AG10803 (cell line): ENCODE results near the gene ELSPBP1.
"Not testable (repeated sequence)": the region's sequence is repeated elsewhere in the genome, so short reads cannot be mapped to it uniquely, and the experiment has no call there.

ENCODE experiments used
- DNase-seq: peaks from one replicate; pipeline ENCODE4 v3.0.0; 2010; ENCODE audit warnings: low read depth
- H3K4me3 ChIP-seq: 2 replicates; pipeline ENCODE4 v1.5.1; 2011; ENCODE audit warnings: mild to moderate bottlenecking, low read length, control low read depth
- TF ChIP-seq, protein P1 (sequence below): conservative IDR thresholded peaks from 2 replicates; pipeline ENCODE4 v1.5.1; 2011; ENCODE audit warnings: mild to moderate bottlenecking, low read length, control low read depth, inconsistent platforms

Gene ELSPBP1

DNA sequence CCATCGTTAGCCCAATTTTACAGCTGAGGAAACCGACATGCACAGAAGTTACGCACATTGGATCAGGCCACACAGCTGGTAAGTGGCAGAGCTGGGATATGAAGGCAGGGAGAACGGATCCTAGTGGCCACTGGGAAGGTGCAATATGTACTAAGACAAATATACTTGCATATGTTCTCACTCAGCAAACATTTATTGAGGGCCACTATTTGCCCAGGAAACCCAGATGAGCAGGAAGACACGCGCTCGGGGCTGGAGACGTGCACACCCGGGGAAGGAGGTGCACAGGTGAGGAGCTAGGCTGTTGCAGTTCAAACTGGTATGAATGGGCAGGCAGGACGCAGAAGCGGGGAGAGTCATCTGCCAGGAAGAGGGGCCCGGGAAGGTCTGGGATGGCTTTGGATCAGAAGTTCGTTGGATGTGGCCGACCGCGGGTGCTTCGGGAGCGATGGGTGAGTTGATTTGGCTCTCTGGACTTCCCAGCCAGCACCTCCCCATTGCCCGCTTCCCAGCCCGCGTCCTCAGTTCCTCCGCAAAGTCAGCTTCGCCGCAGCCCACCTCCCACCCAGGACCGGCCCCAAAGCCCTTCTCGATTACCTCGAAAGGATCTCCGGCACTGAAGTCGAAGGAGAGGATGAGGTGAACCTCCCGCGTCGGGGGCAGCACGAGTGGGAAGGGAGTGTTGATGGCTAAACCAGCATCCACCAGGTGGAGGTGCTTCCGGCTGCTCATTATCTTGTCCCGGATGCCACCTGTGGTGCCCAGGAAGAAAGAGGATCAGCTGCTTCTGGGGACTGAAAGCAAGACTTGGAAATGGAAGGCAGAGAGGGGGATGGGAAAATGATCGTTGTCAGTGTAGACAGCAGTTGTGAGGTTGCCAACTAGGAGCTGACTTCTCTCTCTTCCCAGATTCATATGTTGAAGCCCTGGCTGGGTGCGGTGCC, 67.2 kb downstream of the ELSPBP1 start:
- no peak for DNase-seq
- H3K4me3 ChIP-seq: no peak overlapping the region
- TF ChIP-seq, protein P1, sequence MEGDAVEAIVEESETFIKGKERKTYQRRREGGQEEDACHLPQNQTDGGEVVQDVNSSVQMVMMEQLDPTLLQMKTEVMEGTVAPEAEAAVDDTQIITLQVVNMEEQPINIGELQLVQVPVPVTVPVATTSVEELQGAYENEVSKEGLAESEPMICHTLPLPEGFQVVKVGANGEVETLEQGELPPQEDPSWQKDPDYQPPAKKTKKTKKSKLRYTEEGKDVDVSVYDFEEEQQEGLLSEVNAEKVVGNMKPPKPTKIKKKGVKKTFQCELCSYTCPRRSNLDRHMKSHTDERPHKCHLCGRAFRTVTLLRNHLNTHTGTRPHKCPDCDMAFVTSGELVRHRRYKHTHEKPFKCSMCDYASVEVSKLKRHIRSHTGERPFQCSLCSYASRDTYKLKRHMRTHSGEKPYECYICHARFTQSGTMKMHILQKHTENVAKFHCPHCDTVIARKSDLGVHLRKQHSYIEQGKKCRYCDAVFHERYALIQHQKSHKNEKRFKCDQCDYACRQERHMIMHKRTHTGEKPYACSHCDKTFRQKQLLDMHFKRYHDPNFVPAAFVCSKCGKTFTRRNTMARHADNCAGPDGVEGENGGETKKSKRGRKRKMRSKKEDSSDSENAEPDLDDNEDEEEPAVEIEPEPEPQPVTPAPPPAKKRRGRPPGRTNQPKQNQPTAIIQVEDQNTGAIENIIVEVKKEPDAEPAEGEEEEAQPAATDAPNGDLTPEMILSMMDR: no peak

DNA sequence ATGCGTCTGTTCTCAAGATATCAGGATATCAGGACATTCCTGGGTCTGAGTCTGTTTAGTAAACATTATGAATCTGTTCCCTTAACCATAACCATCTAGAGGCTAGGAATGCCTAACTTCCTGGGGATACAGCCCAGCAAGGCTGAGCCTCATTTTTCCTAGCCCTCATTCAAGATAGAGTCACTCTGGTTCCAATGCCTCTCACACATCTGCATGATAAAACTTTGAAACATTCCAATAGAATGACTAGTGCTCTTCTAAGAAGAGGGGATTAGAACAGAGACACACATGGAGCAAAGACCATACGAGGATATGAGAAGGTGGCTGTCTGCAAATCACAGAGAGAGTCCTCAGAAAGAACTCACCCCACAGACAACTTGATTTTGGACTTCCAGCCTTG, 70.1 kb downstream of the ELSPBP1 start:
- DNase-seq: no peak
- TF ChIP-seq, protein P1: no peak
- H3K4me3 ChIP-seq: no peak overlapping the region

GRCh38 chr19:48069435-48069834, 75.0 kb downstream of the ELSPBP1 start:
- no peak for DNase-seq
- TF ChIP-seq, protein P1: no peak
- no peak overlapping the region for H3K4me3 ChIP-seq

- not testable (repeated sequence) for H3K4me3 ChIP-seq, DNase-seq
Measured at GRCh38 chr19:48070177-48070769, 75.8 kb downstream of the ELSPBP1 start.
